Retinal pigment epithelial cell (primary cell): ENCODE data around the gene RIMBP2.
"Not testable (repeated sequence)": the region's sequence is repeated elsewhere in the genome, so short reads cannot be mapped to it uniquely, and the experiment has no call there.

Experiments
- DNase-seq: peaks from one replicate; pipeline ENCODE4 v3.0.0-alpha.2; 2010; ENCODE audit warnings: low read depth
- H3K4me3 ChIP-seq: 2 replicates; pipeline ENCODE4 v1.5.1; 2011; ENCODE audit warnings: mild to moderate bottlenecking, low read length, control low read depth, moderate library complexity
- TF ChIP-seq, protein P1 (sequence below): conservative IDR thresholded peaks from 2 replicates; pipeline ENCODE4 v1.5.1; 2011; ENCODE audit warnings: low read depth, low read length, control low read depth, inconsistent platforms

Gene RIMBP2

DNA sequence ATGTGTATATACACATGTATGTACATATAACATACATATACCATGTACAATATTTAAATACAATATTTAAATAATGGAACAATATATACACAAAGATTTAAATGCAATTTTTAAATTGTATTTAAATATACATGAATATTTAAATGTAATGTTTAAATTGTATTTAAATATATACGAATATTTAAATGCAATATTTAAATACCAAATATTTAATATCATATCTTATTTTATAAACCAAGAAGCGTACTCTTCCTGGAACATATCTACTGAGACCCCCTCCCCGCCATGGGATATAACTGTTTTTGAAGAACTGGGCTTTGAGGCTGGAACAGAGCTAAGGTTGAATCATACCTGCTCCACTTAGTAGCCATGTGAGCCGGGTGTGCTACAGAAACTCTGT is 29.8 kb upstream of the RIMBP2 start:
- H3K4me3 ChIP-seq: no peak overlapping the region
- TF ChIP-seq, protein P1, sequence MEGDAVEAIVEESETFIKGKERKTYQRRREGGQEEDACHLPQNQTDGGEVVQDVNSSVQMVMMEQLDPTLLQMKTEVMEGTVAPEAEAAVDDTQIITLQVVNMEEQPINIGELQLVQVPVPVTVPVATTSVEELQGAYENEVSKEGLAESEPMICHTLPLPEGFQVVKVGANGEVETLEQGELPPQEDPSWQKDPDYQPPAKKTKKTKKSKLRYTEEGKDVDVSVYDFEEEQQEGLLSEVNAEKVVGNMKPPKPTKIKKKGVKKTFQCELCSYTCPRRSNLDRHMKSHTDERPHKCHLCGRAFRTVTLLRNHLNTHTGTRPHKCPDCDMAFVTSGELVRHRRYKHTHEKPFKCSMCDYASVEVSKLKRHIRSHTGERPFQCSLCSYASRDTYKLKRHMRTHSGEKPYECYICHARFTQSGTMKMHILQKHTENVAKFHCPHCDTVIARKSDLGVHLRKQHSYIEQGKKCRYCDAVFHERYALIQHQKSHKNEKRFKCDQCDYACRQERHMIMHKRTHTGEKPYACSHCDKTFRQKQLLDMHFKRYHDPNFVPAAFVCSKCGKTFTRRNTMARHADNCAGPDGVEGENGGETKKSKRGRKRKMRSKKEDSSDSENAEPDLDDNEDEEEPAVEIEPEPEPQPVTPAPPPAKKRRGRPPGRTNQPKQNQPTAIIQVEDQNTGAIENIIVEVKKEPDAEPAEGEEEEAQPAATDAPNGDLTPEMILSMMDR: no peak
- no peak for DNase-seq

GRCh38 chr12:130744274-130744673 is 28.2 kb upstream of the RIMBP2 start:
- no peak for DNase-seq
- TF ChIP-seq, protein P1: no peak
- H3K4me3 ChIP-seq: no peak overlapping the region

GRCh38 chr12:130743606-130744005 is 27.5 kb upstream of the RIMBP2 start:
- no peak overlapping the region for H3K4me3 ChIP-seq
- TF ChIP-seq, protein P1: no peak
- DNase-seq: no peak

DNA sequence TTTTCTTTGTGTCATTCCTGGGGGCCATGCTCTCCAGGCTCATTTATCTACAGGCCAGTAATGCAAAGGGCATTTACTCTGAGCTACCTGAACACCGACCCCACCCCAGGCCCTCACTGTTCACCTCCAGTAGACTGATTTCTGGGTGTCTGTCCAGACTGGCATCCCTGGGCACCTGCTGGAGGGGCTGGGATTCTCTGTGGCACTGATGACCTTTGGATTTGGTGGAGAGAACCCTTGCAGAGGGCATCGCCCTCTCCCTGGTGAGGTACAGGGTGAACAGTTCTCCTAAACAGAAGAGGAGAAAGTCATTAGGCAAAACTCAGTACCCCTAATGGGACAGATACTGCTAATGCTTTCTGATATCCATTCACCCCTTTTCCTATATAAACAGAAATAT is 27.1 kb upstream of the RIMBP2 start:
- TF ChIP-seq, protein P1: no peak

DNA sequence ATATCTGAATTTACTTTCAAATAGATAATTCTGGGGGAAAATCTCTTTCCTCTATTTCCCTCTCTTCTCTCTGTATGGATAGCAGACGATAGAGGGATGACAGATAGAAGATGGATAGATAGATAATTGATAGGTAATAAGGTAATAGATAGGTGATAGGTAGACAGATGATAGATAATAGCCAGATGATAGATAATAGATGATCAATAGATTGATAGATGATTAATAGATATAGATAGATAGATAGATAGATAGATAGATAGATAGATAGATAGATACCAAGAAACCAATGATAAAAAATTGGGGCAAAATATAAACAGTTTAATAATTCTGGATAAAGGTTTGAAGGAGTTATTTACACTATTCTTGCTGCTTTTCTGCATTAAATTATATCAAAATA is 26.6 kb upstream of the RIMBP2 start:
- no peak overlapping the region for H3K4me3 ChIP-seq
- TF ChIP-seq, protein P1: no peak
- DNase-seq: no peak

More for the DNA sequence above, 27.1 kb upstream of the RIMBP2 start:
- no peak overlapping the region for H3K4me3 ChIP-seq
- DNase-seq: no peak

DNA sequence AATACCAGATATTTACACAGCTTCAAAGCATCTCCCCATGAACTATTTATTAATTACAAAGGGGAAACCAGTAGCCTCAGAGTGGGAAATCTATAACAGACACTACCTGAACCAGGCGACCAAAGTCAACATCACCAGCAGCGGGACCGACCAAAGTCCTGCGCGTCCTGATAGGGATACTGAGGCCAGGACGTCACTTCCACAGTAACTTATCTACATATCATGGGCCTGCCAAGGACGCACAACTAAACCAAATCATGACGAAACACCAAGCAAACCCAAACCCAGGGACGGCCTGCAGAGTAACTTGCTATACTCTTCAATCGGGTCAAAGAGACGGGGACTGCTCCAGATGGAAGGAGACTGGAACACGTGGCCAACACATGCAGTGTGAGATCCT is 26.0 kb upstream of the RIMBP2 start:
- TF ChIP-seq, protein P1: no peak
- no peak for DNase-seq
- no peak overlapping the region for H3K4me3 ChIP-seq

DNA sequence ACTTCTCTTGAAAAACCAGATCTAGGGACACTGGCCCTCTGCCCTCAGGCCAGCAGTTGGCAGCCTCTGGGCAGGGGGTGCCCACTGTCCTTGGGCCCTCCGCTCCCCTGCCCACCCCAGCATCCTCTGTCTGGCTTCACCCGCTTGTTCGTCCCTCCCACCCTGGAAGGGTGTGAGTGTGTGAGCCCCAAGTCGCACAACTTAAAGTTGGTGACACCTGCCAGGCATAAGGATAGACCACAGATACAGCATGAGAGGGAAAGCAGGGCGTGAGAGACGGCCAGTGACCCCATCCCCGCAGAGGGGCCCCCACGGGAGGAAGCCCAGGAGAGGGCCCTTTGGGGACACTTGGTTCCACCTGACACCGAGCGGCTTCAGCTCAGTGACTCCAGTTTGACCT is 23.5 kb upstream of the RIMBP2 start:
- TF ChIP-seq, protein P1: no peak
- no peak for DNase-seq
- no peak overlapping the region for H3K4me3 ChIP-seq

DNA sequence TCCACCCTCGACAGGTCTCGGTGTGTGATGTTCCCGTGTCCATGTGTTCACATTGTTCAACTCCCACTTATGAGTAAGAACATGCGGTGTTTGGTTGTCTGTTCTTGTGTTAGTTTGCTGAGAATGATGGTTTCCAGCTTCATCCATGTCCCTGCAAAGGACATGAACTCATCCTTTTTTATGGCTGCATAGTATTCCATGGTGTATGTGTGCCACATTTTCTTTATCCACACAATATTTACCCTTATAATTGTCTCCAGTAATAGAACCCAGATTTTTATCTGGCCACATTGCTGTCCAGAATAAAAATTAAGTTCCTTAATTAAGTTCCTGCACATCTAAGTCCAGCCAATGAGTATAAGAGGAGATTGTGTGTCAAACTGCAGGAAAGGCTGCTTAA is 22.3 kb upstream of the RIMBP2 start:
- H3K4me3 ChIP-seq, DNase-seq: not testable (repeated sequence)
